ENCODE results near the gene RBP3.

- no peak for TF ChIP-seq CTCF (IDR thresholded peaks at IDR 0.05; ENCODE audit: low read depth, low read length)
- TF ChIP-seq, protein P1, sequence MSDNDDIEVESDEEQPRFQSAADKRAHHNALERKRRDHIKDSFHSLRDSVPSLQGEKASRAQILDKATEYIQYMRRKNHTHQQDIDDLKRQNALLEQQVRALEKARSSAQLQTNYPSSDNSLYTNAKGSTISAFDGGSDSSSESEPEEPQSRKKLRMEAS (IDR thresholded peaks at IDR 0.05; ENCODE audit: low read depth, low read length): no peak
- no peak for TF ChIP-seq POLR2A (IDR thresholded peaks at IDR 0.05; ENCODE audit: extremely low read depth, insufficient read length)
These were observed 32.7 kb upstream of the RBP3 start for GRCh38 chr10:47315421-47315820.
